ENCODE measurements around the gene ZRANB3.
"Not testable (repeated sequence)": the region's sequence is repeated elsewhere in the genome, so short reads cannot be mapped to it uniquely, and the experiment has no call there.

The ZRANB3 gene

DNA sequence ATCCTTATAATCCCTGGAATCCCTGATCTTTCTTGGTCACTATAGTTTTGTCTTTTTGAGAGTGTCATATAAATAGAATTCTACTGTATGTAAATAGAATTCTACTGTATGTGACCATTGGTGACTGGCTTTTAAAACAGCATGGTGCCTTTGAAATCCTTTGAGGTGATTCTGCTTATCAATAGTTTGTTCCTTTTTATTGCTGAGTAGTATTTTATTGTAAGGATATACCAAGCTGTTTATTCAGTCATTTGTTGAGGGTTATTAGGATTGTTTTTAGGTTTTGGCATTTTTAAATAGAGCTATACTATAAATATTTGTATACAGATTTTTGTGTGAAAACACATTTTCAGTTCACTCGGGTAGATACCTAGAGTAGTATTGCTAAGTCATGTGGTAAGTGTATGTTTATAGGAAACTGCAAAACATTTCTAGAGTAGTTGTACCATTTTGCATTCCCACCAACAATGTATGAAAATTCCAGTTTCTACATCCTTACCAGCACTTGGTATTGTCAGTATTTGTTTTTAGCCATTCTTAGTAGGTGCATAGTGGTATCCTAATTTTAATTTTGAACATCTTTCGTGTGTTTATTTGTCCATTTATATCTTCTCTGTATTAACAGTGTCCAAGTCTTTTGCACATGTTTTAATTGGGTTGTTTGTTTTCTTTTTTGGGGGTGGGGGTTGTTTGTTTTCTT lies 433.3 kb downstream of the ZRANB3 start:
- DNase-seq (ENCODE audit: low read depth, low spot score) = no peak
- no peak overlapping the region for H3K4me3 ChIP-seq (ENCODE audit: insufficient read length, low read depth)
- no peak for TF ChIP-seq SUZ12 (IDR thresholded peaks at IDR 0.05; ENCODE audit: extremely low read depth, insufficient read depth, insufficient read length)
- no peak for TF ChIP-seq YY1 (IDR thresholded peaks at IDR 0.05; ENCODE audit: insufficient read depth, insufficient read length)
- no peak for TF ChIP-seq ZNF274 (IDR thresholded peaks at IDR 0.05; ENCODE audit: low read depth, low read length)
- H3K27me3 ChIP-seq (ENCODE audit: insufficient read depth, insufficient read length) = no peaks in the 10 kb centered on the region
- no peaks in the 10 kb centered on the region for H3K4me1 ChIP-seq (ENCODE audit: insufficient read depth, insufficient read length)
- no peak overlapping the region for H3K9ac ChIP-seq (ENCODE audit: insufficient read length, low read depth)
- H3K36me3 ChIP-seq (ENCODE audit: insufficient read depth, insufficient read length, low read length) = peaks cover 24% of the 10 kb centered on the region
- peaks cover 9% of the 10 kb centered on the region; the same call in 1 of the 2 replicates for H3K9me3 ChIP-seq (ENCODE audit: insufficient read depth, low read length)

DNA sequence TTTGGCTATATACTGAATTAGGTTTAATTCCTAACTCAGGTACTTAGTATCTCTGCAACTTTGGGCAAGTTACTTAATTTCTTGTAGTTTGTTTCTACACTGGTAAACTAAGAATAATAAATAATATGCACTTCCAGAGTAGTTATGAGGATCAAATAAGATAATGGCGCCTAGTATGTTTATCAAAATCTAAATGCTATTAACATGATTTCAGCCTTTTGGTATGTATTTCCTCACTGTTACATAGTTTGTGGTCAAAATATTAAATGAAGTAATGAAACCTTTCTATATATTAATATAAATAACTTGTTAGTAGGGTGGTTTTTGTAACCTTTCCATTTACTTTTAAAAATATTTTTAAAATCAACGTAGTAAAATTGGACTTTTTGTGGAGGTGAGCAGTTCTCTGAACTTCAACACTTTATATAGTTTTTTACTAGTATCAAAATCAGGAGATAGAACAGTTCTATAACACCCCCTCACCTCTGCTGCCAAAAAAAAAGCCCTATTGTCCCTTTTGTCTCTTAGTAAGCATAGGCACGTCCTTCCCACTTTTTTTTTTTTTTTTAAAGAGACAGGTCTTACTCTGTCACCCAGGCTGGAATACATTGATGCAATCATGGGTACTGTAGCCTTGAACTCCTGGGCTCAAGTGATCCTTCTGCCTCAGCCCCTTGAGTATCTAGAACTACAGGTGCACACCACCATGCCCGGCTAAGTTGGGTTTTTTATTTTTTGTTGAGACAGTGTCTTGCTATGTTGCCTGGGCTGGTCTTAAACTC lies 434.2 kb downstream of the ZRANB3 start:
- Histone ChIP-seq H3K4me1 (ENCODE audit: insufficient read depth, insufficient read length) (no peaks in the 10 kb centered on the region), H3K36me3 (ENCODE audit: insufficient read depth, insufficient read length, low read length) (peaks cover 19% of the 10 kb centered on the region), H3K9me3 (ENCODE audit: insufficient read depth, low read length) (0 out of 2 replicates have a peak, but pooled peaks cover 2% of the 10 kb centered on the region), H3K9ac (ENCODE audit: insufficient read length, low read depth) (no peak overlapping the region), H3K4me3 (ENCODE audit: insufficient read length, low read depth) (no peak overlapping the region), H3K27me3 (ENCODE audit: insufficient read depth, insufficient read length) (no peaks in the 10 kb centered on the region)
- no peak for DNase-seq (ENCODE audit: low read depth, low spot score)
- TF ChIP-seq YY1 (IDR thresholded peaks at IDR 0.05; ENCODE audit: insufficient read depth, insufficient read length) = no peak
- no peak for TF ChIP-seq ZNF274 (IDR thresholded peaks at IDR 0.05; ENCODE audit: low read depth, low read length)
- no peak for TF ChIP-seq SUZ12 (IDR thresholded peaks at IDR 0.05; ENCODE audit: extremely low read depth, insufficient read depth, insufficient read length)

DNA sequence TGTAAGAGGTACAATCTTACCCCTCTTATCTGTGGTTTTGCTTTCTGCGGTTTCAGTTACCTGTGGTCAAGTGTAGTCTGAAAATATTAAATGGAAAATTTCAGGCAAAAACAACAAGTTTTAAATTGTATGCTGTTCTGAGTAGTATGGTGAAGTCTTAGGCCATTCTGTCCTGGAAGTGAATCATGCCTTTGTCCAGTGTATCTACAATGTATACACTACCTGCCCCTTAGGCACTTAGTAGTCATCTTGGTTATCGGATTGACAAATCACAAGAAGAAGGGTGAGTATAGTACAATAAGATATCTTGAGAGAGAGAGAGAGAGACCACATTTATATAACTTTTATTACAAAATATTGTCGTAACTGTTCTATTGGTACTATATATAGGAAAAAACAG lies 435.4 kb downstream of the ZRANB3 start:
- H3K27me3 ChIP-seq (ENCODE audit: insufficient read depth, insufficient read length) = no peaks in the 10 kb centered on the region
- H3K9ac ChIP-seq (ENCODE audit: insufficient read length, low read depth) = no peak overlapping the region
- no peaks in the 10 kb centered on the region for H3K9me3 ChIP-seq (ENCODE audit: insufficient read depth, low read length)
- peaks cover 14% of the 10 kb centered on the region for H3K36me3 ChIP-seq (ENCODE audit: insufficient read depth, insufficient read length, low read length)
- no peak overlapping the region for H3K4me3 ChIP-seq (ENCODE audit: insufficient read length, low read depth)
- no peak for DNase-seq (ENCODE audit: low read depth, low spot score)
- H3K4me1 ChIP-seq (ENCODE audit: insufficient read depth, insufficient read length) = no peaks in the 10 kb centered on the region
- TF ChIP-seq YY1 (IDR thresholded peaks at IDR 0.05; ENCODE audit: insufficient read depth, insufficient read length) = no peak
- TF ChIP-seq SUZ12 (IDR thresholded peaks at IDR 0.05; ENCODE audit: extremely low read depth, insufficient read depth, insufficient read length) = no peak
- no peak for TF ChIP-seq ZNF274 (IDR thresholded peaks at IDR 0.05; ENCODE audit: low read depth, low read length)

DNA sequence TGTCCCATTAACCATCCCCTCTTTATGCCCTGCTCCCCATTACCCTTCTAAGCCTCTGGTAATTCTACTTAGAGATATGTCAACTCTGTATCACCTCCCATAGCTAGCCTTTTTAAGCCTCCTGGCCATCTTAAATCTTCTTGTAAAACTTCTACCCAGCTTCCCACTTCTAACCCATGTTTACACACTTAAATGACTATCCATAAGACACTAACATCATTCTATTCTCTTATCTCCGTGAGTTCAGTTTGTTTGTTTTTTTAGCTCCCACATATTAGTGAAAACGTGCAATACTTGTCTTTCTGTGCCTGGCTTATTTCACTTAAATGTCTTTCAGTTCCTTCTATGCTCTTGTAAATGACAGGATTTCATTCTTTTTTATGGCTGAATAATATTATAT lies 436.5 kb downstream of the ZRANB3 start:
- H3K9me3 ChIP-seq (ENCODE audit: insufficient read depth, low read length) = no peaks in the 10 kb centered on the region
- no peak overlapping the region for H3K4me3 ChIP-seq (ENCODE audit: insufficient read length, low read depth)
- H3K9ac ChIP-seq (ENCODE audit: insufficient read length, low read depth) = no peak overlapping the region
- no peaks in the 10 kb centered on the region for H3K4me1 ChIP-seq (ENCODE audit: insufficient read depth, insufficient read length)
- no peak for DNase-seq (ENCODE audit: low read depth, low spot score)
- no peaks in the 10 kb centered on the region for H3K27me3 ChIP-seq (ENCODE audit: insufficient read depth, insufficient read length)
- TF ChIP-seq SUZ12 (IDR thresholded peaks at IDR 0.05; ENCODE audit: extremely low read depth, insufficient read depth, insufficient read length) = no peak
- no peak for TF ChIP-seq YY1 (IDR thresholded peaks at IDR 0.05; ENCODE audit: insufficient read depth, insufficient read length)
- no peak for TF ChIP-seq ZNF274 (IDR thresholded peaks at IDR 0.05; ENCODE audit: low read depth, low read length)
- peaks cover 17% of the 10 kb centered on the region for H3K36me3 ChIP-seq (ENCODE audit: insufficient read depth, insufficient read length, low read length)

DNA sequence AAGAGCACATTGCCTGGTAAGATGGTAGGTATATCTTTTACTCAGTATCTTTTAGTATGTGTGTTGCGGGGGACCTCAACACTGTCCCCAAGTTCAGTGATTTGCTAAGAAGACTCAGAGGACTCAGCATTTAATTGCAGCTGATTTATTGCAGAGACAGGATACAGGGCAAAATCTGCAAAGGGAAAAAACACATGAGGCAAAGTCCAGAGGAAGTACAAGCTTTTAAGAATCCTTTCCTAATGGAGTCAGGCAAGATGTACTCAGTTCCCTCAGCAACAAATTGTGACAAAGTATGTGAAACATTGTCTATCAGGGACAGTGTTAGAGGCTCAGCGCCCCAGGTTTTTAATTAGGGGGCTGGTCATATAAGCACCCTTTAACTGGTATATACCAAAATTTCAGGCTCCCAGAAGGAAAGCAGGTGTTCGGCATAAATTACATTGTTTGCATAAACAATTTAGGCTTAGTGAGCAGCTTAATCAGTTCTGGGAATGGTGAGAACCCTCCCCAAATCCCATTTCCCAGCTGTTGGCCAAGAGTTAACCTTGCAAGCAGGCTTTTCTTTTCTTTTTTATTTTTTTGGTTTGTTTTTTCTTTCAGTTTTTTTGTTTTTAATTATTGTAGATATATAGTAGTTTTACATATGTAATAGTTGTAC lies 437.2 kb downstream of the ZRANB3 start:
- TF ChIP-seq ZNF274 (IDR thresholded peaks at IDR 0.05; ENCODE audit: low read depth, low read length) (no peak), YY1 (IDR thresholded peaks at IDR 0.05; ENCODE audit: insufficient read depth, insufficient read length) (no peak), SUZ12 (IDR thresholded peaks at IDR 0.05; ENCODE audit: extremely low read depth, insufficient read depth, insufficient read length) (no peak)
- no peak for DNase-seq (ENCODE audit: low read depth, low spot score)

DNA sequence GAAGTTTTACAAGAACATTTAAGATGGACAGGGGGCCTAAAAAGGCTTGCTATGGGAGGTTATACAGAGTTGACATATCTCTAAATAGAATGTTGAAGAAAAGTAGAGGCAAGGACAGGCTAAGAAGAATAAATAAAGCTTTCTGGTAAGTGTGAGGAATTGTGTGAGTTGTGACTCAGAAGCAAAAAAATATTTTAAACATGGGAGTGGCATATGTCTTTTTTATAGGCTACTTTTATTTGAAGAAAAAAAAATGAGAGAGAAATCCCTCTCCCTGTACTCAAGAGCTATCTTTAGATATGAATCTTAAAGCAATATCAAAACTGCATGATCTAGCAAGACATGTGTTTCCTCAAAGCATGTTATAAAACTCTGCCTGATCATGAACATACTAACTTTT lies 437.8 kb downstream of the ZRANB3 start:
- H3K36me3 ChIP-seq (ENCODE audit: insufficient read depth, insufficient read length, low read length) = peaks cover 17% of the 10 kb centered on the region
- no peak for TF ChIP-seq ZNF274 (IDR thresholded peaks at IDR 0.05; ENCODE audit: low read depth, low read length)
- TF ChIP-seq SUZ12 (IDR thresholded peaks at IDR 0.05; ENCODE audit: extremely low read depth, insufficient read depth, insufficient read length) = no peak
- TF ChIP-seq YY1 (IDR thresholded peaks at IDR 0.05; ENCODE audit: insufficient read depth, insufficient read length) = no peak
- H3K27me3 ChIP-seq (ENCODE audit: insufficient read depth, insufficient read length) = no peaks in the 10 kb centered on the region

More for the DNA sequence above, 437.2 kb downstream of the ZRANB3 start:
- peaks cover 17% of the 10 kb centered on the region for H3K36me3 ChIP-seq (ENCODE audit: insufficient read depth, insufficient read length, low read length)
- no peak overlapping the region for H3K9ac ChIP-seq (ENCODE audit: insufficient read length, low read depth)
- no peaks in the 10 kb centered on the region for H3K9me3 ChIP-seq (ENCODE audit: insufficient read depth, low read length)
- H3K4me1 ChIP-seq (ENCODE audit: insufficient read depth, insufficient read length) = no peaks in the 10 kb centered on the region
- no peak overlapping the region for H3K4me3 ChIP-seq (ENCODE audit: insufficient read length, low read depth)
- no peaks in the 10 kb centered on the region for H3K27me3 ChIP-seq (ENCODE audit: insufficient read depth, insufficient read length)

DNA sequence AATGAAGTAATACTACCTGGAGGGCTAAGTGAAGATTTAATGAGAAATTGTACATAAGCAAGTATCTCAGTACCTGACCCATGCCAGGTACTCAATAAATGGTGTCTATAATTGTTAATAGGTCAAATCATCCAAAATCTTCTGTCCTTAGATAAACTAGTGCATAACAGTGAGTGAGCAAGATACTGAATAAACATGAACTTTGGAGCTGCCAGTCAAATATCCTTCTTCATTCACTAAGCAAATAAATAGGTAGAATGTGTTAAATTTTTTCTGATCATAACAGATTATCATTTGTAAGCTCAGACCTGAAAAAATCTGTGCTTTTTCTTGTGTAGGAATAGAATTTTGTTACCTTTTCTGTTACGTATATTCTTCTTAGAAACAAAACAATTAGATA lies 439.3 kb downstream of the ZRANB3 start:
- Histone ChIP-seq H3K27me3 (ENCODE audit: insufficient read depth, insufficient read length) (no peaks in the 10 kb centered on the region), H3K9ac (ENCODE audit: insufficient read length, low read depth) (no peak overlapping the region), H3K4me1 (ENCODE audit: insufficient read depth, insufficient read length) (no peaks in the 10 kb centered on the region), H3K36me3 (ENCODE audit: insufficient read depth, insufficient read length, low read length) (peaks cover 11% of the 10 kb centered on the region), H3K4me3 (ENCODE audit: insufficient read length, low read depth) (no peak overlapping the region), H3K9me3 (ENCODE audit: insufficient read depth, low read length) (no peaks in the 10 kb centered on the region)
- DNase-seq (ENCODE audit: low read depth, low spot score) = no peak
- no peak for TF ChIP-seq SUZ12 (IDR thresholded peaks at IDR 0.05; ENCODE audit: extremely low read depth, insufficient read depth, insufficient read length)
- no peak for TF ChIP-seq YY1 (IDR thresholded peaks at IDR 0.05; ENCODE audit: insufficient read depth, insufficient read length)
- TF ChIP-seq ZNF274 (IDR thresholded peaks at IDR 0.05; ENCODE audit: low read depth, low read length) = no peak

More for the DNA sequence above, 437.8 kb downstream of the ZRANB3 start:
- Histone ChIP-seq H3K4me3 (ENCODE audit: insufficient read length, low read depth) (no peak overlapping the region), H3K9ac (ENCODE audit: insufficient read length, low read depth) (no peak overlapping the region), H3K4me1 (ENCODE audit: insufficient read depth, insufficient read length) (no peaks in the 10 kb centered on the region), H3K9me3 (ENCODE audit: insufficient read depth, low read length) (no peaks in the 10 kb centered on the region)
- no peak for DNase-seq (ENCODE audit: low read depth, low spot score)

DNA sequence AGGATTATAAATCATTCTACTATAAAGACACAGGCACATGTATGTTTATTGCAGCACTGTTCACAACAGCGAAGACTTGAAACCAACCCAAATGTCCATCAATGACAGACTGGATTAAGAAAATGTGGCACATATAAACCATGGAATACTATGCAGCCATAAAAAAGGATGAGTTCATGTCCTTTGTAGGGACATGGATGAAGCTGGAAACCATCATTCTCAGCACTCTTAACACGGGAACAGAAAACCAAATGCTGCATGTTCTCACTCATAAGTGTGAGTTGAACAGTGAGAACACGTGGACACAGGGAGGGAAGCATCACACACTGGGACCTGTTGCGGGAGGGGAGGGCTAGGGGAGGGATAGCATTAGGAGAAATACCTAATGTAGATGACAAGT lies 441.4 kb downstream of the ZRANB3 start:
- not testable (repeated sequence) for H3K9ac ChIP-seq (ENCODE audit: insufficient read length, low read depth); H3K4me1 ChIP-seq (ENCODE audit: insufficient read depth, insufficient read length); H3K4me3 ChIP-seq (ENCODE audit: insufficient read length, low read depth); DNase-seq (ENCODE audit: low read depth, low spot score); H3K27me3 ChIP-seq (ENCODE audit: insufficient read depth, insufficient read length); H3K9me3 ChIP-seq (ENCODE audit: insufficient read depth, low read length)
- H3K36me3 ChIP-seq (ENCODE audit: insufficient read depth, insufficient read length, low read length) = peaks cover 14% of the 10 kb centered on the region

Data from NT2/D1 (cell line).